ENCODE measurements around the gene TPRX2. TPM values are rescaled to one million over a fixed set of nuclear protein-coding genes. Genes with fewer than 3 reads are reported as not detected.
"Not testable (repeated sequence)": the region's sequence is repeated elsewhere in the genome, so short reads cannot be mapped to it uniquely, and the experiment has no call there.

TPRX2 gene
- total RNA-seq, result not detected

- not testable (repeated sequence) for H3K9me3 ChIP-seq (ENCODE audit: low read depth, low read length); H3K27me3 ChIP-seq (ENCODE audit: insufficient read depth, low read length); H3K4me3 ChIP-seq (ENCODE audit: low read length); H3K4me1 ChIP-seq (ENCODE audit: insufficient read depth, low read length)
Measured at GRCh38 chr19:47858646-47859285, at the start of gene TPRX2. Gene TPRX2 (plus strand): TSS chr19:47859235. CDS start chr19:47859247, 12 bp downstream.

- Histone ChIP-seq H3K4me1 (ENCODE audit: insufficient read depth, low read length) (no peaks in the 10 kb centered on the region), H3K4me3 (ENCODE audit: low read length) (no peak overlapping the region), H3K9me3 (ENCODE audit: low read depth, low read length) (no peaks in the 10 kb centered on the region), H3K27me3 (ENCODE audit: insufficient read depth, low read length) (no peaks in the 10 kb centered on the region)
Measured at GRCh38 chr19:47813304-47813994, 45.6 kb upstream of the TPRX2 start.

- no peaks in the 10 kb centered on the region for H3K27me3 ChIP-seq (ENCODE audit: insufficient read depth, low read length)
- no peaks in the 10 kb centered on the region for H3K9me3 ChIP-seq (ENCODE audit: low read depth, low read length)
- H3K4me3 ChIP-seq (ENCODE audit: low read length), result no peak overlapping the region
- H3K4me1 ChIP-seq (ENCODE audit: insufficient read depth, low read length), result no peaks in the 10 kb centered on the region
Measured at GRCh38 chr19:47813995-47814328, 45.1 kb upstream of the TPRX2 start.

- H3K9me3 ChIP-seq (ENCODE audit: low read depth, low read length); H3K27me3 ChIP-seq (ENCODE audit: insufficient read depth, low read length); H3K4me3 ChIP-seq (ENCODE audit: low read length); H3K4me1 ChIP-seq (ENCODE audit: insufficient read depth, low read length): not testable (repeated sequence)
Measured at GRCh38 chr19:47816270-47816669, 42.8 kb upstream of the TPRX2 start.

- not testable (repeated sequence) for H3K4me3 ChIP-seq (ENCODE audit: low read length); H3K4me1 ChIP-seq (ENCODE audit: insufficient read depth, low read length); H3K27me3 ChIP-seq (ENCODE audit: insufficient read depth, low read length); H3K9me3 ChIP-seq (ENCODE audit: low read depth, low read length)
Measured at GRCh38 chr19:47818221-47818620, 40.8 kb upstream of the TPRX2 start.

- Histone ChIP-seq H3K4me3 (ENCODE audit: low read length) (no peak overlapping the region), H3K4me1 (ENCODE audit: insufficient read depth, low read length) (no peaks in the 10 kb centered on the region), H3K9me3 (ENCODE audit: low read depth, low read length) (no peaks in the 10 kb centered on the region), H3K27me3 (ENCODE audit: insufficient read depth, low read length) (no peaks in the 10 kb centered on the region)
Measured at GRCh38 chr19:47819858-47820257, 39.2 kb upstream of the TPRX2 start.

GRCh38 chr19:47820410-47820809, 38.6 kb upstream of the TPRX2 start:
- H3K4me1 ChIP-seq (ENCODE audit: insufficient read depth, low read length), result no peaks in the 10 kb centered on the region
- H3K4me3 ChIP-seq (ENCODE audit: low read length), result no peak overlapping the region
- no peaks in the 10 kb centered on the region for H3K9me3 ChIP-seq (ENCODE audit: low read depth, low read length)
- H3K27me3 ChIP-seq (ENCODE audit: insufficient read depth, low read length), result no peaks in the 10 kb centered on the region

- Histone ChIP-seq H3K27me3 (ENCODE audit: insufficient read depth, low read length) (no peaks in the 10 kb centered on the region), H3K4me3 (ENCODE audit: low read length) (no peak within 1 kb of the TSS), H3K9me3 (ENCODE audit: low read depth, low read length) (no peaks in the 10 kb centered on the region), H3K4me1 (ENCODE audit: insufficient read depth, low read length) (no peaks in the 10 kb centered on the region)
Measured at GRCh38 chr19:47821460-47822020, 37.5 kb upstream of the TPRX2 start, which contains the start of gene CRX. Gene CRX (plus strand): TSS chr19:47821937. CDS start chr19:47834444, 12,507 bp downstream.

- Histone ChIP-seq H3K4me1 (ENCODE audit: insufficient read depth, low read length) (no peaks in the 10 kb centered on the region), H3K9me3 (ENCODE audit: low read depth, low read length) (no peaks in the 10 kb centered on the region), H3K27me3 (ENCODE audit: insufficient read depth, low read length) (no peaks in the 10 kb centered on the region), H3K4me3 (ENCODE audit: low read length) (no peak overlapping the region)
Measured at GRCh38 chr19:47824396-47824795, 34.6 kb upstream of the TPRX2 start.

GRCh38 chr19:47826800-47827199, 32.2 kb upstream of the TPRX2 start:
- no peaks in the 10 kb centered on the region for H3K4me1 ChIP-seq (ENCODE audit: insufficient read depth, low read length)
- H3K4me3 ChIP-seq (ENCODE audit: low read length), result no peak overlapping the region
- H3K9me3 ChIP-seq (ENCODE audit: low read depth, low read length), result no peaks in the 10 kb centered on the region
- no peaks in the 10 kb centered on the region for H3K27me3 ChIP-seq (ENCODE audit: insufficient read depth, low read length)

- H3K4me1 ChIP-seq (ENCODE audit: insufficient read depth, low read length), result no peaks in the 10 kb centered on the region
- no peak overlapping the region for H3K4me3 ChIP-seq (ENCODE audit: low read length)
- H3K27me3 ChIP-seq (ENCODE audit: insufficient read depth, low read length), result no peaks in the 10 kb centered on the region
- no peaks in the 10 kb centered on the region for H3K9me3 ChIP-seq (ENCODE audit: low read depth, low read length)
Measured at GRCh38 chr19:47832723-47833122, 26.3 kb upstream of the TPRX2 start.

GRCh38 chr19:47836038-47836437, 23.0 kb upstream of the TPRX2 start:
- Histone ChIP-seq H3K9me3 (ENCODE audit: low read depth, low read length) (no peaks in the 10 kb centered on the region), H3K4me3 (ENCODE audit: low read length) (no peak overlapping the region), H3K4me1 (ENCODE audit: insufficient read depth, low read length) (no peaks in the 10 kb centered on the region), H3K27me3 (ENCODE audit: insufficient read depth, low read length) (no peaks in the 10 kb centered on the region)

GRCh38 chr19:47839411-47839810, 19.6 kb upstream of the TPRX2 start:
- H3K27me3 ChIP-seq (ENCODE audit: insufficient read depth, low read length), result no peaks in the 10 kb centered on the region
- no peak overlapping the region for H3K4me3 ChIP-seq (ENCODE audit: low read length)
- H3K4me1 ChIP-seq (ENCODE audit: insufficient read depth, low read length), result no peaks in the 10 kb centered on the region
- H3K9me3 ChIP-seq (ENCODE audit: low read depth, low read length), result no peaks in the 10 kb centered on the region

- H3K9me3 ChIP-seq (ENCODE audit: low read depth, low read length), result no peaks in the 10 kb centered on the region
- no peak overlapping the region for H3K4me3 ChIP-seq (ENCODE audit: low read length)
- H3K27me3 ChIP-seq (ENCODE audit: insufficient read depth, low read length), result no peaks in the 10 kb centered on the region
- H3K4me1 ChIP-seq (ENCODE audit: insufficient read depth, low read length), result no peaks in the 10 kb centered on the region
Measured at GRCh38 chr19:47839913-47840312, 19.1 kb upstream of the TPRX2 start.

- no peaks in the 10 kb centered on the region for H3K4me1 ChIP-seq (ENCODE audit: insufficient read depth, low read length)
- no peaks in the 10 kb centered on the region for H3K27me3 ChIP-seq (ENCODE audit: insufficient read depth, low read length)
- no peaks in the 10 kb centered on the region for H3K9me3 ChIP-seq (ENCODE audit: low read depth, low read length)
- H3K4me3 ChIP-seq (ENCODE audit: low read length), result no peak overlapping the region
Measured at GRCh38 chr19:47842941-47843340, 16.1 kb upstream of the TPRX2 start.

- Histone ChIP-seq H3K4me3 (ENCODE audit: low read length) (no peak overlapping the region), H3K4me1 (ENCODE audit: insufficient read depth, low read length) (no peaks in the 10 kb centered on the region), H3K9me3 (ENCODE audit: low read depth, low read length) (no peaks in the 10 kb centered on the region), H3K27me3 (ENCODE audit: insufficient read depth, low read length) (peaks cover 11% of the 10 kb centered on the region)
Measured at GRCh38 chr19:47848425-47848822, 10.6 kb upstream of the TPRX2 start.
